K562 (cell line): ENCODE measurements around the gene HLA-B. TPM values are rescaled to one million over a fixed set of nuclear protein-coding genes. Genes with fewer than 3 reads are reported as not detected.

Source experiments
- ATAC-seq: fragments of 200-7000 bp; cut with Tn5 transposase; 3 replicates; pipeline ENCODE4 v1.9.1; 2020; ENCODE audit warnings: moderate library complexity
- BruUV-seq: library from RNA; stranded (reverse); fragments of 400-500 nt; replicated peaks from 2 replicates; lab custom pipeline; 2021; lab: Mats Ljungman, UMichigan
- CTCF ChIA-PET: fragments of 300-600 bp; formaldehyde crosslinking; extraction: SDS; loops from one replicate; lab custom pipeline; 2021; ENCODE audit warnings: low intra/inter-chr PET ratio; lab: Yijun Ruan, JAX
- POLR2A ChIA-PET: fragments of 300-600, 350-650 bp; sonication (Branson Sonifier 250); formaldehyde crosslinking; extraction: SDS; loops from one replicate; lab custom pipeline; 2021; ENCODE audit warnings: antibody characterized with exemption, inconsistent platforms; lab: Yijun Ruan, JAX
- DNase-seq, 4 experiments: peaks; one replicate each; pipeline versions ENCODE4 v3.0.0 to v3.0.0-alpha.2; 2011 to 2018; ENCODE audit warnings: low spot score in 3 of 4, mixed read lengths in 3 of 4; ENCODE audit errors: extremely low read depth in 1 of 4
- FAIRE-seq: peaks from 2 replicates; lab custom pipeline; 2011; peaks lifted over from hg19 to GRCh38; lab: Jason Lieb, UNC
- H2AFZ ChIP-seq: 2 replicates; pipeline ENCODE4 v1.6.0; 2011; ENCODE audit warnings: low read depth, low read length, control low read depth, inconsistent platforms
- H3K27ac ChIP-seq: fragments of 200-600 bp; 3 replicates; pipeline ENCODE4 v1.8.0; 2011; ENCODE audit warnings: low read depth, mild to moderate bottlenecking, control low read depth, inconsistent platforms, low read length, moderate library complexity, mixed read lengths; ENCODE audit errors: extremely low read depth
- H3K27me3 ChIP-seq, 2 experiments: fragments of 300-600 bp in 1 of 2; 2 replicates in 1 of 2; 3 replicates in 1 of 2; pipeline versions ENCODE4 v1.6.0 to v1.8.0; 2011; ENCODE audit warnings: inconsistent platforms in 2 of 2, low read length in 2 of 2, mild to moderate bottlenecking in 1 of 2, mixed read lengths in 1 of 2, moderate library complexity in 1 of 2; ENCODE audit not compliant: control insufficient read depth in 2 of 2, insufficient read depth in 2 of 2
- H3K36me3 ChIP-seq: fragments of 300-600 bp; 3 replicates; pipeline ENCODE4 v1.8.0; 2011; ENCODE audit warnings: mild to moderate bottlenecking, low read length, inconsistent platforms; ENCODE audit not compliant: control insufficient read depth, insufficient read depth
- H3K4me1 ChIP-seq, 2 experiments: fragments of 200-600 bp in 1 of 2; replicated peaks in 1 of 2; 2 replicates in 1 of 2; 3 replicates in 1 of 2; pipeline versions ENCODE4 v1.5.1 to v1.8.0; 2011; ENCODE audit warnings: inconsistent platforms in 2 of 2, low read length in 2 of 2, mild to moderate bottlenecking in 1 of 2, mixed read lengths in 1 of 2, moderate library complexity in 1 of 2; ENCODE audit not compliant: control insufficient read depth in 2 of 2, insufficient read depth in 2 of 2
- H3K4me2 ChIP-seq: 2 replicates; pipeline ENCODE4 v1.6.1; 2011; ENCODE audit warnings: low read length, control low read depth, inconsistent platforms, mixed read lengths; ENCODE audit not compliant: insufficient read depth
- H3K4me3 ChIP-seq: fragments of 200-600 bp; sonication (generic), shearing (Covaris generic); 2 replicates; pipeline ENCODE4 v1.5.1; 2016; ENCODE audit warnings: control low read depth, inconsistent platforms
- H3K79me2 ChIP-seq: fragments of 200-600 bp; 3 replicates; pipeline ENCODE4 v1.8.0; 2011; ENCODE audit warnings: low read length, inconsistent platforms; ENCODE audit not compliant: control insufficient read depth, insufficient read depth
- H3K9ac ChIP-seq, 2 experiments: 2 replicates each; pipeline versions ENCODE4 v1.6.0 to v1.6.1; 2011; ENCODE audit warnings: low read depth in 2 of 2, low read length in 2 of 2, control low read depth in 1 of 2, inconsistent platforms in 1 of 2, mild to moderate bottlenecking in 1 of 2, mixed read lengths in 1 of 2; ENCODE audit not compliant: insufficient read depth in 1 of 2
- H3K9me1 ChIP-seq: one replicate; pipeline ENCODE4 v1.6.0; 2011; ENCODE audit warnings: inconsistent platforms, mild to moderate bottlenecking, low read length, moderate library complexity; ENCODE audit not compliant: control insufficient read depth, insufficient read depth
- H3K9me3 ChIP-seq: replicated peaks from 2 replicates; pipeline ENCODE4 v1.5.1; 2011; ENCODE audit warnings: low read depth, low read length, inconsistent platforms; ENCODE audit not compliant: control insufficient read depth, insufficient read depth
- H4K20me1 ChIP-seq: replicated peaks from 2 replicates; pipeline ENCODE4 v1.6.1; 2011; ENCODE audit warnings: low read length, inconsistent platforms, mixed read lengths; ENCODE audit not compliant: control insufficient read depth, insufficient read depth
- CREB5 ChIP-seq: fragments of 250-450 bp; sonication (Bioruptor Pico); IDR thresholded peaks from 2 replicates; pipeline ENCODE4 v1.5.0; 2020; ENCODE audit warnings: mild to moderate bottlenecking
- DDX20 ChIP-seq: fragments of 450-650 bp; IDR thresholded peaks from 2 replicates; pipeline ENCODE4 v1.6.1; 2016; ENCODE audit warnings: missing genetic modification characterization, low read depth, mild to moderate bottlenecking, missing compliant biosample characterization, moderate library complexity
- E2F1 ChIP-seq: sonication (generic); formaldehyde crosslinking; IDR thresholded peaks from 2 replicates; pipeline ENCODE4 v1.8.1; 2023; ENCODE audit warnings: mild to moderate bottlenecking, missing genetic modification reagents, moderate library complexity
- MIER1 ChIP-seq: fragments of 450-650 bp; IDR thresholded peaks from 2 replicates; pipeline ENCODE4 v1.6.1; 2016; ENCODE audit warnings: antibody characterized with exemption, mild to moderate bottlenecking, low read depth
- MTA3 ChIP-seq: fragments of 450-650 bp; formaldehyde crosslinking; IDR thresholded peaks from 2 replicates; pipeline ENCODE4 v1.6.1; 2017; ENCODE audit warnings: mild to moderate bottlenecking, borderline replicate concordance
- RB1 ChIP-seq: fragments of 450-650 bp; IDR thresholded peaks from 2 replicates; pipeline ENCODE4 v1.6.1; 2017; ENCODE audit warnings: low read depth, mild to moderate bottlenecking
- ZBTB43 ChIP-seq: sonication (generic); formaldehyde crosslinking; IDR thresholded peaks from 2 replicates; pipeline ENCODE4 v1.8.0; 2023; ENCODE audit warnings: mild to moderate bottlenecking, missing genetic modification reagents
- ZBTB9 ChIP-seq: fragments of 450-650 bp; formaldehyde crosslinking; IDR thresholded peaks from 2 replicates; pipeline ENCODE4 v1.4.0; 2020; ENCODE audit warnings: mild to moderate bottlenecking, moderate library complexity
- ZNF384 ChIP-seq: IDR thresholded peaks from 2 replicates; pipeline ENCODE4 v1.6.1; 2012; ENCODE audit warnings: low read depth, low read length, improper control_type of control experiment
- in situ Hi-C: fragments of 300-500 bp; cut with MboI; formaldehyde crosslinking; loops from 4 replicates; pipeline ENCODE4 v1.15.0; 2018; ENCODE audit warnings: inconsistent platforms, mixed read lengths
- intact Hi-C: fragments of 100-400 bp; cut with micrococcal nuclease; formaldehyde crosslinking; loops from 2 replicates; pipeline ENCODE4 v1.14.2; 2022
- polyA plus RNA-seq, 8 experiments: library from polyadenylated mRNA; depleted of rRNA in 4 of 8; stranded (reverse) in 5 of 8; unstranded in 3 of 8; fragments of >200 nt; fragmentation: Nextera tagmentation in 2 of 8; fragmentation: Illumina TruSeq in 1 of 8; extraction: Ambion mirVana in 2 of 8; extraction: Trizol in 1 of 8; gene quantifications; 2 replicates each; pipeline versions ENCODE4 v1.2.1 to v1.2.3, GENCODE V29; 2011 to 2014; ENCODE audit warnings: inconsistent platforms in 1 of 8, missing spikeins in 1 of 8
- total RNA-seq, 7 experiments: library from RNA; depleted of rRNA in 6 of 7; stranded (reverse); fragments of >200 nt in 6 of 7; fragmentation: Illumina TruSeq in 2 of 7; extraction: Trizol in 2 of 7; gene quantifications; 2 replicates each; pipeline versions ENCODE4 v1.2.1 to v1.2.3, GENCODE V29; 2011 to 2021; ENCODE audit warnings: low replicate concordance in 1 of 7
- TF ChIP-seq, protein P1 (sequence below): fragments of 250-450 bp; sonication (Bioruptor Pico); IDR thresholded peaks from 2 replicates; pipeline ENCODE4 v1.5.0; 2021

Gene HLA-B
- total and polyA plus RNA-seq, 9 of the 15 experiments (the other 6 are each of a cell fraction or from before 2014, with no cell fraction given), result 0.07 to 9.7 (median 0.65) TPM; not detected in 2

- FAIRE-seq, result no peak
- TF ChIP-seq CREB5 (no peak), MTA3 (no peak), ZNF384 (no peak), RB1 (no peak), DDX20 (tag) (no peak), MIER1 (0 out of 2 replicates have a peak, but pooled peaks have one; percentile 33), ZBTB43 (CRISPR knock-in tag) (no peak), ZBTB9 (no peak), E2F1 (CRISPR knock-in tag) (no peak)
- TF ChIP-seq, protein P1, sequence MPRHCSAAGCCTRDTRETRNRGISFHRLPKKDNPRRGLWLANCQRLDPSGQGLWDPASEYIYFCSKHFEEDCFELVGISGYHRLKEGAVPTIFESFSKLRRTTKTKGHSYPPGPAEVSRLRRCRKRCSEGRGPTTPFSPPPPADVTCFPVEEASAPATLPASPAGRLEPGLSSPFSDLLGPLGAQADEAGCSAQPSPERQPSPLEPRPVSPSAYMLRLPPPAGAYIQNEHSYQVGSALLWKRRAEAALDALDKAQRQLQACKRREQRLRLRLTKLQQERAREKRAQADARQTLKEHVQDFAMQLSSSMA (CRISPR knock-in tag), result no peak
Measured at GRCh38 chr6:31375699-31376098, 18.7 kb upstream of the HLA-B start.

More at GRCh38 chr6:31375699-31376098, 18.7 kb upstream of the HLA-B start:
- Histone ChIP-seq H3K9ac (no peak overlapping the region), H3K9me1 (no peaks in the 10 kb centered on the region), H3K79me2 (no peaks in the 10 kb centered on the region), H3K27me3 (peaks cover 9 to 34% of the 10 kb centered on the region in 2 experiments), H3K4me3 (no peak overlapping the region), H3K4me1 (no peaks in the 10 kb centered on the region), H3K27ac (no peak overlapping the region), H2AFZ (no peak overlapping the region), H3K9me3 (no peaks in the 10 kb centered on the region), H3K4me2 (no peak overlapping the region), H3K36me3 (no peaks in the 10 kb centered on the region), H4K20me1 (no peaks in the 10 kb centered on the region)
- ChIA-PET CTCF (no interaction called here), POLR2A (interaction anchor here (2.5 kb wide), 1 partner anchor 9 kb away, joined by 7 read pairs; no protein-coding TSS in a partner anchor)
- DNase-seq (no peak), ATAC-seq (no peak)
- intact Hi-C loops (no loop called here), in situ Hi-C loops (loop anchor here (10.0 kb wide), 1 partner anchor 461 kb away; the partner anchor contains the start of gene VARS2)
- BruUV-seq, result no TSS peak
